ENCODE results near the gene SNN.

GRCh38 chr16:11631214-11631613 is 37.0 kb upstream of the SNN start:
- no peak for TF ChIP-seq CTCF (IDR thresholded peaks at IDR 0.05; ENCODE audit: poor library complexity)
- no peak for TF ChIP-seq EZH2phosphoT487 (IDR thresholded peaks at IDR 0.05; ENCODE audit: low read depth, severe bottlenecking, unreplicated experiment)
